T-cell (primary cell): ENCODE data around the gene MAN2B1. TPM values are rescaled to one million over a fixed set of nuclear protein-coding genes. Genes with fewer than 3 reads are reported as not detected.

Source experiments
- ATAC-seq, 4 experiments: fragments of 200-7000 bp in 3 of 4; fragments of 150-1000 bp in 1 of 4; cut with Tn5 transposase; replicated peaks in 1 of 4; 1 replicate in 3 of 4; 2 replicates in 1 of 4; pipeline ENCODE4 v1.10.0; 2021; ENCODE audit warnings: moderate library complexity in 3 of 4, mild to moderate bottlenecking in 2 of 4, moderate number of reproducible peaks in 1 of 4
- CTCF ChIA-PET, 2 donors: fragments of 300-600 bp; sonication (Branson Sonifier 250); formaldehyde crosslinking; loops; one replicate each; lab custom pipeline; 2022; ENCODE audit warnings: antibody characterized with exemption in 2 of 2; lab: Charles Lee
- POLR2A ChIA-PET, 2 donors: fragments of 300-600 bp; sonication (Branson Sonifier 250); formaldehyde crosslinking; loops; one replicate each; lab custom pipeline; 2022; ENCODE audit warnings: antibody characterized with exemption in 2 of 2; lab: Charles Lee
- DNase-seq, 35 experiments: peaks; one replicate each; pipeline versions ENCODE4 v3.0.0 to v3.0.0-alpha.2; 2013 to 2023
- H3K27ac ChIP-seq: one replicate; pipeline ENCODE4 v1.5.1; 2013; ENCODE audit warnings: low read length
- H3K27me3 ChIP-seq, 2 experiments: replicated peaks in 1 of 2; 1 replicate in 1 of 2; 2 replicates in 1 of 2; pipeline versions ENCODE4 v1.6.1 to v1.7.0; 2013; ENCODE audit warnings: low read length in 1 of 2, mixed read lengths in 1 of 2; ENCODE audit not compliant: control insufficient read depth in 2 of 2, insufficient read depth in 2 of 2; ENCODE audit errors: extremely low read depth in 1 of 2
- H3K36me3 ChIP-seq, 2 donors: 1 replicate in 1 of 2; 2 replicates in 1 of 2; pipeline versions ENCODE4 v1.6.1 to v1.7.0; 2013; ENCODE audit warnings: low read length in 1 of 2; ENCODE audit not compliant: control insufficient read depth in 2 of 2, insufficient read depth in 1 of 2; ENCODE audit errors: extremely low read depth in 1 of 2
- H3K4me1 ChIP-seq, 2 experiments: 1 replicate in 1 of 2; 2 replicates in 1 of 2; pipeline versions ENCODE4 v1.6.1 to v1.7.0; 2013; ENCODE audit warnings: low read length in 2 of 2, mixed read lengths in 1 of 2; ENCODE audit not compliant: insufficient read depth in 2 of 2, control insufficient read depth in 1 of 2; ENCODE audit errors: extremely low read depth in 1 of 2
- H3K4me3 ChIP-seq, 2 donors: 1 replicate in 1 of 2; 2 replicates in 1 of 2; pipeline versions ENCODE4 v1.5.1 to v1.7.0; 2013; ENCODE audit warnings: mild to moderate bottlenecking in 2 of 2, low read length in 1 of 2, moderate library complexity in 1 of 2; ENCODE audit not compliant: control insufficient read depth in 1 of 2; ENCODE audit errors: extremely low read depth in 1 of 2
- H3K9me3 ChIP-seq: 2 replicates; pipeline ENCODE4 v1.7.0; 2013
- H3K27ac Mint-ChIP-seq, 2 donors: one replicate each; pipeline ENCODE4 v1.8.0; 2020 to 2021; ENCODE audit warnings: mild to moderate bottlenecking in 2 of 2, mixed read lengths in 2 of 2
- H3K27me3 Mint-ChIP-seq, 2 donors: one replicate each; pipeline ENCODE4 v1.8.0; 2021 to 2022; ENCODE audit warnings: mixed read lengths in 2 of 2
- H3K36me3 Mint-ChIP-seq: one replicate; pipeline ENCODE4 v1.8.0; 2021; ENCODE audit warnings: mixed read lengths
- H3K4me1 Mint-ChIP-seq, 3 donors: one replicate each; pipeline ENCODE4 v1.8.0; 2020 to 2022; ENCODE audit warnings: mixed read lengths in 3 of 3, mild to moderate bottlenecking in 1 of 3
- H3K4me3 Mint-ChIP-seq, 3 donors: one replicate each; pipeline ENCODE4 v1.8.0; 2020 to 2022; ENCODE audit warnings: mild to moderate bottlenecking in 3 of 3, mixed read lengths in 3 of 3, moderate library complexity in 3 of 3
- H3K9me3 Mint-ChIP-seq, 3 donors: one replicate each; pipeline ENCODE4 v1.8.0; 2020 to 2022; ENCODE audit warnings: mixed read lengths in 3 of 3
- WGBS: methylation state at CpG from one replicate; pipeline ENCODE4 v1.1.5; 2013; ENCODE audit warnings: missing lambda C conversion rate; ENCODE audit not compliant: insufficient coverage; 5-methylcytosine and 5-hydroxymethylcytosine counted together
- total RNA-seq, 35 experiments: library from RNA in 6 of 35; stranded (reverse) in 6 of 35; fragments of 120-200 nt in 1 of 35; gene quantifications; one replicate each; pipeline versions ENCODE4 v1.2.1 to v1.2.4 and lab custom pipeline; 2013 to 2026

Gene MAN2B1
- total RNA-seq, 5 donors from 2014 or later (not counting 1 experiment from before 2014, with no cell fraction given), result 96.0 to 159 (median 149) TPM

GRCh38 chr19:12596927-12597548, 69.5 kb downstream of the MAN2B1 start:
- H3K27ac Mint-ChIP-seq, result no peak overlapping the region
- WGBS, result 94% methylated on average over 35 of the region's 38 CpGs
- no peak overlapping the region for H3K4me3 Mint-ChIP-seq

More at GRCh38 chr19:12596927-12597548, 69.5 kb downstream of the MAN2B1 start:
- ATAC-seq (no peak), DNase-seq (no peak)
- Mint-ChIP-seq H3K9me3 (no peaks in the 10 kb centered on the region), H3K27me3 (no peaks in the 10 kb centered on the region), H3K36me3 (peaks cover 29% of the 10 kb centered on the region), H3K4me1 (peaks cover 0 to 6% (median 0%) of the 10 kb centered on the region in 3 donors)
- no peaks in the 10 kb centered on the region for H3K9me3 ChIP-seq
- H3K27ac ChIP-seq, result no peak overlapping the region
- CTCF ChIA-PET, result no interaction called here
- H3K4me3 ChIP-seq, result no peak overlapping the region
- no peaks in the 10 kb centered on the region for H3K4me1 ChIP-seq
- no peaks in the 10 kb centered on the region for H3K27me3 ChIP-seq
- POLR2A ChIA-PET, result no interaction called here
- peaks cover 0 to 18% of the 10 kb centered on the region in 2 donors for H3K36me3 ChIP-seq

Other genes with a start within 250 kb of the MAN2B1 start
- 1 to 10 TPM; 3.9 to 6.2 (median 4.5) TPM for gene ZNF443, start 225.7 kb downstream of the MAN2B1 start, total RNA-seq
- gene ZNF709, start 181.9 kb downstream of the MAN2B1 start, total RNA-seq, result 1 to 10 TPM; 2.4 to 5.3 (median 5.1) TPM
- 10 to 100 TPM; 14.2 to 21.8 (median 20.8) TPM for gene ZNF564, start 115.3 kb downstream of the MAN2B1 start, total RNA-seq
- gene ZNF490, start 55.9 kb downstream of the MAN2B1 start, total RNA-seq, result 10 to 100 TPM; 11.8 to 14.0 (median 12.4) TPM
- 10 to 100 TPM; 33.4 to 54.6 (median 43.9) TPM for gene ZNF791, start 55.8 kb downstream of the MAN2B1 start, total RNA-seq
- gene WDR83, start 65 bp upstream of the MAN2B1 start, total RNA-seq, result 10 to 100 TPM in 4 of 5 donors, 1 to 10 TPM in 1; 7.7 to 24.3 (median 17.6) TPM
- gene DHPS, start 15.1 kb upstream of the MAN2B1 start, total RNA-seq, result 100 to 1,000 TPM; 141 to 195 (median 177) TPM
- not detected for gene GNG14, start 21.3 kb upstream of the MAN2B1 start, total RNA-seq
- gene FBXW9, start 29.9 kb upstream of the MAN2B1 start, total RNA-seq, result 1 to 10 TPM; 3.4 to 6.2 (median 4.7) TPM
- gene TNPO2, start 57.2 kb upstream of the MAN2B1 start, total RNA-seq, result 10 to 100 TPM; 53.7 to 78.8 (median 62.6) TPM
- gene TRIR, start 67.9 kb upstream of the MAN2B1 start, total RNA-seq, result 100 to 1,000 TPM; 167 to 256 (median 254) TPM
- 10 to 100 TPM; 24.6 to 39.3 (median 34.1) TPM for gene GET3, start 70.8 kb upstream of the MAN2B1 start, total RNA-seq
- gene BEST2, start 85.0 kb upstream of the MAN2B1 start, total RNA-seq, result under 1 TPM in 1 of 5 donors, not detected in 4; 0.16 TPM
- gene HOOK2, start 108.8 kb upstream of the MAN2B1 start, total RNA-seq, result 10 to 100 TPM; 19.7 to 26.6 (median 22.8) TPM
- 1,000 to 10,000 TPM in 2 of 5 donors, 100 to 1,000 TPM in 3; 117 to 2,289 (median 138) TPM for gene JUNB, start 124.7 kb upstream of the MAN2B1 start, total RNA-seq
- gene PRDX2, start 135.1 kb upstream of the MAN2B1 start, total RNA-seq, result 100 to 1,000 TPM in 3 of 5 donors, 10 to 100 TPM in 2; 94.5 to 150 (median 134) TPM
- gene THSD8, start 135.3 kb upstream of the MAN2B1 start, total RNA-seq, result 1 to 10 TPM in 1 of 5 donors, under 1 TPM in 3, not detected in 1; 0.63 to 2.4 (median 0.97) TPM
- gene RNASEH2A, start 139.8 kb upstream of the MAN2B1 start, total RNA-seq, result 10 to 100 TPM in 3 of 5 donors, 1 to 10 TPM in 2; 4.7 to 18.0 (median 15.0) TPM
- not detected for gene RTBDN, start 167.8 kb upstream of the MAN2B1 start, total RNA-seq
- gene MAST1, start 171.8 kb upstream of the MAN2B1 start, total RNA-seq, result under 1 TPM; 0.29 to 0.75 (median 0.43) TPM
- 10 to 100 TPM; 13.4 to 32.1 (median 26.5) TPM for gene DNASE2, start 214.7 kb upstream of the MAN2B1 start, total RNA-seq
- under 1 TPM in 3 of 5 donors, not detected in 2; 0.36 to 0.67 (median 0.38) TPM for gene KLF1, start 220.5 kb upstream of the MAN2B1 start, total RNA-seq
- gene GCDH, start 224.4 kb upstream of the MAN2B1 start, total RNA-seq, result 10 to 100 TPM; 39.8 to 68.7 (median 60.0) TPM